ENCODE measurements around the gene OLFM2.

DNA sequence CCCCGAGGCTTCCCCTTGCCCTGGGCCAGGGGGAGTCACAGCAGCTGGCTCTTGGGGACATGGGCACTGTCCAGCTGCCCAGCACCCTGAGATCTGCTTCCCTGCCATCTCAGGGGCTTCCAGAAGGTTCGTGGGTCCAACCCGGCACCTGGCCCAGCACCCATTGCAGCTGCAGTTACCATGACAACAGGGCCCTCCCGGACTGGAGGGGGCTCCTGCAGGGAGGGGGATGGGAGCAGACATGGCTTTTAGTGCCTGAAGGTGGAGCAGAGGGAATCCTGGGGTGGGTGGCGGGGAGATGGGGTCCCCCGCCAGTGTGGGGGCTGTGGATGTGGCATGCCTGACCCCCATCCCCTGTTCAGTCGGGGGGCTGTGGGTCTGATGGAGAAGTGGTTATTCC is 86.5 kb downstream of the OLFM2 start:
- no peak for TF ChIP-seq POLR2A (IDR thresholded peaks at IDR 0.05)
- TF ChIP-seq, protein P1, sequence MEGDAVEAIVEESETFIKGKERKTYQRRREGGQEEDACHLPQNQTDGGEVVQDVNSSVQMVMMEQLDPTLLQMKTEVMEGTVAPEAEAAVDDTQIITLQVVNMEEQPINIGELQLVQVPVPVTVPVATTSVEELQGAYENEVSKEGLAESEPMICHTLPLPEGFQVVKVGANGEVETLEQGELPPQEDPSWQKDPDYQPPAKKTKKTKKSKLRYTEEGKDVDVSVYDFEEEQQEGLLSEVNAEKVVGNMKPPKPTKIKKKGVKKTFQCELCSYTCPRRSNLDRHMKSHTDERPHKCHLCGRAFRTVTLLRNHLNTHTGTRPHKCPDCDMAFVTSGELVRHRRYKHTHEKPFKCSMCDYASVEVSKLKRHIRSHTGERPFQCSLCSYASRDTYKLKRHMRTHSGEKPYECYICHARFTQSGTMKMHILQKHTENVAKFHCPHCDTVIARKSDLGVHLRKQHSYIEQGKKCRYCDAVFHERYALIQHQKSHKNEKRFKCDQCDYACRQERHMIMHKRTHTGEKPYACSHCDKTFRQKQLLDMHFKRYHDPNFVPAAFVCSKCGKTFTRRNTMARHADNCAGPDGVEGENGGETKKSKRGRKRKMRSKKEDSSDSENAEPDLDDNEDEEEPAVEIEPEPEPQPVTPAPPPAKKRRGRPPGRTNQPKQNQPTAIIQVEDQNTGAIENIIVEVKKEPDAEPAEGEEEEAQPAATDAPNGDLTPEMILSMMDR (IDR thresholded peaks at IDR 0.05) = no peak
